HG03575 (cell line): Measurements from ENCODE around the gene SLC34A3.

Source experiments
- ATAC-seq: cut with Tn5 transposase; IDR thresholded peaks from one replicate; pipeline ENCODE4 v1.9.1; 2021; ENCODE audit not compliant: unreplicated experiment, insufficient number of reproducible peaks, low FRiP score; ENCODE audit errors: extremely low read depth

SLC34A3 gene

GRCh38 chr9:137230705-137231371, at the start of gene SLC34A3:
Gene SLC34A3, plus strand, starts transcription at chr9:137230901. Its CDS starts 802 bp downstream, at chr9:137231703.
- ATAC-seq: no peak

GRCh38 chr9:137181680-137182079, 49.0 kb upstream of the SLC34A3 start:
- ATAC-seq: no peak

GRCh38 chr9:137182836-137183235, 47.9 kb upstream of the SLC34A3 start:
- ATAC-seq: no peak

- ATAC-seq: no peak
Measured at GRCh38 chr9:137183980-137184595, 46.6 kb upstream of the SLC34A3 start.

GRCh38 chr9:137184881-137185660, 45.6 kb upstream of the SLC34A3 start:
- no peak for ATAC-seq

- no peak for ATAC-seq
Measured at GRCh38 chr9:137185921-137186320, 44.8 kb upstream of the SLC34A3 start.

GRCh38 chr9:137186385-137186784, 44.3 kb upstream of the SLC34A3 start:
- ATAC-seq: no peak

- ATAC-seq: no peak
Measured at GRCh38 chr9:137187386-137187785, 43.3 kb upstream of the SLC34A3 start.

- ATAC-seq: no peak
Measured at GRCh38 chr9:137188086-137188489, 42.6 kb upstream of the SLC34A3 start.

- ATAC-seq: no peak
Measured at GRCh38 chr9:137188490-137189296, 42.0 kb upstream of the SLC34A3 start, which contains the start of the genes ANAPC2 and SSNA1. Gene ANAPC2, minus strand, starts transcription at chr9:137188560. Its CDS starts 28 bp downstream, at chr9:137188532. Gene SSNA1, plus strand, starts transcription at chr9:137188676. Its CDS starts 51 bp downstream, at chr9:137188727.

GRCh38 chr9:137189297-137190295, 41.1 kb upstream of the SLC34A3 start:
- no peak for ATAC-seq

- no peak for ATAC-seq
Measured at GRCh38 chr9:137190315-137190856, 40.3 kb upstream of the SLC34A3 start.

GRCh38 chr9:137191245-137191644, 39.5 kb upstream of the SLC34A3 start:
- no peak for ATAC-seq

- no peak for ATAC-seq
Measured at GRCh38 chr9:137191691-137192447, 38.8 kb upstream of the SLC34A3 start.

GRCh38 chr9:137192448-137192780, 38.3 kb upstream of the SLC34A3 start:
- no peak for ATAC-seq

GRCh38 chr9:137192859-137193258, 37.8 kb upstream of the SLC34A3 start:
- no peak for ATAC-seq

- no peak for ATAC-seq
Measured at GRCh38 chr9:137193771-137194170, 36.9 kb upstream of the SLC34A3 start.
